DND-41 (cell line): ENCODE measurements around the gene EPHB2.

Experiments
- ATAC-seq: fragments of 200-7000 bp; cut with Tn5 transposase; 3 replicates; pipeline ENCODE4 v1.9.1; 2021; ENCODE audit warnings: low read depth; ENCODE audit not compliant: insufficient read depth
- DNase-seq: peaks from one replicate; pipeline ENCODE4 v3.0.0-alpha.2; 2020
- H2AFZ ChIP-seq: 2 replicates; pipeline ENCODE4 v1.6.0; 2012; ENCODE audit warnings: low read depth, low read length
- H3K27ac ChIP-seq: 2 replicates; pipeline ENCODE4 v1.5.1; 2012; ENCODE audit warnings: low read length, inconsistent platforms
- H3K27me3 ChIP-seq: fragments of 200-600 bp; sonication (generic); 2 replicates; pipeline ENCODE4 v1.6.0; 2012; ENCODE audit warnings: low read length, mild to moderate bottlenecking, inconsistent platforms; ENCODE audit not compliant: insufficient read depth, poor library complexity
- H3K36me3 ChIP-seq: 2 replicates; pipeline ENCODE4 v1.5.1; 2012; ENCODE audit warnings: low read length, inconsistent platforms; ENCODE audit not compliant: insufficient read depth
- H3K4me1 ChIP-seq: 2 replicates; pipeline ENCODE4 v1.5.1; 2012; ENCODE audit warnings: mild to moderate bottlenecking, low read length; ENCODE audit not compliant: insufficient read depth
- H3K4me2 ChIP-seq: 2 replicates; pipeline ENCODE4 v1.6.0; 2012; ENCODE audit warnings: mild to moderate bottlenecking, moderate library complexity, low read length, inconsistent platforms; ENCODE audit not compliant: insufficient read depth
- H3K4me3 ChIP-seq, 2 experiments: fragments of 200-600 bp in 1 of 2; shearing (Covaris generic) in 1 of 2; 2 replicates each; pipeline ENCODE4 v1.5.1; 2012 to 2016; ENCODE audit warnings: inconsistent platforms in 2 of 2, low read length in 2 of 2, mild to moderate bottlenecking in 2 of 2, low read depth in 1 of 2, moderate library complexity in 1 of 2
- H3K79me2 ChIP-seq: 2 replicates; pipeline ENCODE4 v1.6.0; 2012; ENCODE audit warnings: low read length, inconsistent platforms; ENCODE audit not compliant: insufficient read depth
- H3K9ac ChIP-seq: 2 replicates; pipeline ENCODE4 v1.6.0; 2012; ENCODE audit warnings: low read depth, mild to moderate bottlenecking, inconsistent platforms, low read length, moderate library complexity
- H3K9me3 ChIP-seq: 2 replicates; pipeline ENCODE4 v1.5.1; 2012; ENCODE audit warnings: low read length, moderate library complexity, mild to moderate bottlenecking, inconsistent platforms; ENCODE audit not compliant: insufficient read depth, severe bottlenecking
- H4K20me1 ChIP-seq: 2 replicates; pipeline ENCODE4 v1.6.0; 2012; ENCODE audit warnings: low read length; ENCODE audit not compliant: insufficient read depth
- CTCF ChIP-seq: IDR thresholded peaks from 2 replicates; pipeline ENCODE4 v1.5.1; 2012; ENCODE audit warnings: borderline replicate concordance, low read length, moderate library complexity, mild to moderate bottlenecking; ENCODE audit not compliant: poor library complexity, severe bottlenecking; ENCODE audit errors: extremely low read depth
- EZH2 ChIP-seq: IDR thresholded peaks from 3 replicates; pipeline ENCODE4 v1.6.1; 2012; ENCODE audit warnings: borderline replicate concordance, low read depth, mild to moderate bottlenecking, moderate library complexity, low read length, inconsistent platforms; ENCODE audit not compliant: severe bottlenecking

Gene EPHB2

GRCh38 chr1:22800629-22801028 lies 90.0 kb downstream of the EPHB2 start:
- Histone ChIP-seq H2AFZ (no peak overlapping the region), H3K27ac (no peak overlapping the region), H3K9ac (no peak overlapping the region), H3K36me3 (no peaks in the 10 kb centered on the region), H3K4me2 (no peak overlapping the region), H3K27me3 (peaks cover 32% of the 10 kb centered on the region), H3K4me1 (no peaks in the 10 kb centered on the region), H4K20me1 (peaks cover 17% of the 10 kb centered on the region), H3K9me3 (no peaks in the 10 kb centered on the region), H3K79me2 (no peaks in the 10 kb centered on the region), H3K4me3 (no peak overlapping the region)
- ATAC-seq, result no peak
- TF ChIP-seq CTCF (no peak), EZH2 (no peak)
- no peak for DNase-seq

- H2AFZ ChIP-seq, result no peak overlapping the region
- no peaks in the 10 kb centered on the region for H3K36me3 ChIP-seq
- H3K27ac ChIP-seq, result no peak overlapping the region
- no peak overlapping the region for H3K4me3 ChIP-seq
- peaks cover 22% of the 10 kb centered on the region for H4K20me1 ChIP-seq
- ATAC-seq (no peak), DNase-seq (no peak)
- H3K4me1 ChIP-seq, result no peaks in the 10 kb centered on the region
- no peaks in the 10 kb centered on the region for H3K79me2 ChIP-seq
- no peak overlapping the region for H3K9ac ChIP-seq
- H3K4me2 ChIP-seq, result no peak overlapping the region
- H3K9me3 ChIP-seq, result no peaks in the 10 kb centered on the region
- H3K27me3 ChIP-seq, result peaks cover 30% of the 10 kb centered on the region
- no peak for TF ChIP-seq EZH2
Measured at GRCh38 chr1:22801347-22801746, 90.7 kb downstream of the EPHB2 start.

- ATAC-seq (no peak), DNase-seq (no peak)
- H3K4me2 ChIP-seq, result no peak overlapping the region
- TF ChIP-seq EZH2 (no peak), CTCF (no peak)
- H3K79me2 ChIP-seq, result no peaks in the 10 kb centered on the region
- no peaks in the 10 kb centered on the region for H3K36me3 ChIP-seq
- peaks cover 22% of the 10 kb centered on the region for H4K20me1 ChIP-seq
- no peaks in the 10 kb centered on the region for H3K9me3 ChIP-seq
- H3K9ac ChIP-seq, result no peak overlapping the region
- H3K4me1 ChIP-seq, result no peaks in the 10 kb centered on the region
- no peak overlapping the region for H3K27ac ChIP-seq
- H3K4me3 ChIP-seq, result no peak overlapping the region
- H3K27me3 ChIP-seq, result peaks cover 30% of the 10 kb centered on the region
- H2AFZ ChIP-seq, result no peak overlapping the region
Measured at GRCh38 chr1:22801761-22802160, 91.1 kb downstream of the EPHB2 start.

- no peak overlapping the region for H3K4me2 ChIP-seq
- peaks cover 18% of the 10 kb centered on the region for H4K20me1 ChIP-seq
- no peaks in the 10 kb centered on the region for H3K36me3 ChIP-seq
- no peaks in the 10 kb centered on the region for H3K9me3 ChIP-seq
- no peaks in the 10 kb centered on the region for H3K4me1 ChIP-seq
- H3K4me3 ChIP-seq, result no peak overlapping the region
- no peak overlapping the region for H3K9ac ChIP-seq
- no peak overlapping the region for H2AFZ ChIP-seq
- no peaks in the 10 kb centered on the region for H3K79me2 ChIP-seq
- DNase-seq (no peak), ATAC-seq (no peak)
- H3K27ac ChIP-seq, result no peak overlapping the region
- peaks cover 14% of the 10 kb centered on the region for H3K27me3 ChIP-seq
- TF ChIP-seq EZH2 (no peak), CTCF (no peak)
Measured at GRCh38 chr1:22803833-22804232, 93.2 kb downstream of the EPHB2 start.
